ENCODE data around the gene CHAT.

CHAT gene

DNA sequence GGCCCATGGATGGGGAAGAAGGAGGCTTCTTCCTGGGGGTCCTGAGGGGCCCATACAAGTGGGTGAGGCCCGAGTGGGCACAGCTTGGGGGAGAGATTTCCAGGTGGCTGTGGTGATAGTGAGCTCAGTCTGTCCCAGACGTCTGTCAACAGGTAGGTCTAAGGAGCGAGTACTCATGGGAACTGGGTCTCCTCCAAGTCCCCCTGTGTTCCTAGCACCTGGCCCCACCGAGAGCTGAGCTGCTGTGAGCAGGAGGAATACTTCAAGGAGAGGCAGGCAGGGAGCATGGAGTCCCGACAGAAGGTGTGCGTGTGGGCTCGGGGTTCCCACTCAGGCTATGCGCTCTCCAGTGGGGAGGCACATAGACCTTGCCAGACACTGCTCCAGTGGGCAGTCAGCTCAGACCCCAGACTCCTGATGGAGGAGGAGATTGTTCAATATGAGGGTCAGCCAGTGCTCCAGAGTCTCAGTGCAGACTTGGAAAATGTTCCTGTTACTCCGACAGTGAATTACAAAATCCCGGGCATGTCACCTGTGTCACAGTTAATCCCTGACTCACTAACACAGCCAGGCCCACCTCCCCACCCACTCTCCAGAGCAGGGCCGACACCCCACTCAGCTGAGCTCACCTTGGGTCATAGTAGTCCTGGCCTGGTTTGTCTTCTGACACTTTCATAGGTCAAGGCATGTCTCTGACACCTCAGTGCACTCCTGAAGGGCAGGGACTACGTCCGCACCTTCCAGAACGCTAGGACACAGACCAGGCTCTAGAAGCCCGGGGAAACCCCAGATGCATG, 37.4 kb downstream of the CHAT start:
- H3K36me3 ChIP-seq (ENCODE audit: insufficient read depth, insufficient read length, low read length), result no peaks in the 10 kb centered on the region
- H3K27me3 ChIP-seq (ENCODE audit: insufficient read depth, insufficient read length), result peaks cover 14% of the 10 kb centered on the region
- TF ChIP-seq YY1 (IDR thresholded peaks at IDR 0.05; ENCODE audit: insufficient read depth, insufficient read length), result no peak
- no peak for TF ChIP-seq SUZ12 (IDR thresholded peaks at IDR 0.05; ENCODE audit: extremely low read depth, insufficient read depth, insufficient read length)
- no peak for TF ChIP-seq ZNF274 (IDR thresholded peaks at IDR 0.05; ENCODE audit: low read depth, low read length)
- no peaks in the 10 kb centered on the region for H3K9me3 ChIP-seq (ENCODE audit: insufficient read depth, low read length)
- H3K9ac ChIP-seq (ENCODE audit: insufficient read length, low read depth), result no peak overlapping the region
- no peak for DNase-seq (ENCODE audit: low read depth, low spot score)
- H3K4me3 ChIP-seq (ENCODE audit: insufficient read length, low read depth), result no peak overlapping the region
- H3K4me1 ChIP-seq (ENCODE audit: insufficient read depth, insufficient read length), result no peaks in the 10 kb centered on the region

DNA sequence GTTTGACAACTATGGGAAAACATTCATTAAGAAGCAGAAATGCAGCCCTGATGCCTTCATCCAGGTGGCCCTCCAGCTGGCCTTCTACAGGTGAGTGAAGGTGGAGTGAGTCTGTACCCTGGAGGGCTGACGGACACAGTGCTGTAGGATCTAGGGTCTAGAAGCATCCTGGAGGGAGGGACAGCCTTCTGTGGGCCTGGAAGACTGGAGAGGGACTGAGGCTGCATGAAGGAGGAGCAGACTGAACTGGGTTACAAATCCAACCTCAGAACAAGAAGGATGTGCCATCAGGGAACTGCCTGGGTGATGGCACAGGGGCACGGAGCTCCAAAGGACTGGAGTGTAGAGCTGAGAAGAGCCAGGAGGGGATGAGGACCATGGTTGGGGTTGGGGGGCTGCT, 38.1 kb downstream of the CHAT start:
- no peak for DNase-seq (ENCODE audit: low read depth, low spot score)
- no peak for TF ChIP-seq YY1 (IDR thresholded peaks at IDR 0.05; ENCODE audit: insufficient read depth, insufficient read length)
- no peak for TF ChIP-seq ZNF274 (IDR thresholded peaks at IDR 0.05; ENCODE audit: low read depth, low read length)
- TF ChIP-seq SUZ12 (IDR thresholded peaks at IDR 0.05; ENCODE audit: extremely low read depth, insufficient read depth, insufficient read length), result no peak

DNA sequence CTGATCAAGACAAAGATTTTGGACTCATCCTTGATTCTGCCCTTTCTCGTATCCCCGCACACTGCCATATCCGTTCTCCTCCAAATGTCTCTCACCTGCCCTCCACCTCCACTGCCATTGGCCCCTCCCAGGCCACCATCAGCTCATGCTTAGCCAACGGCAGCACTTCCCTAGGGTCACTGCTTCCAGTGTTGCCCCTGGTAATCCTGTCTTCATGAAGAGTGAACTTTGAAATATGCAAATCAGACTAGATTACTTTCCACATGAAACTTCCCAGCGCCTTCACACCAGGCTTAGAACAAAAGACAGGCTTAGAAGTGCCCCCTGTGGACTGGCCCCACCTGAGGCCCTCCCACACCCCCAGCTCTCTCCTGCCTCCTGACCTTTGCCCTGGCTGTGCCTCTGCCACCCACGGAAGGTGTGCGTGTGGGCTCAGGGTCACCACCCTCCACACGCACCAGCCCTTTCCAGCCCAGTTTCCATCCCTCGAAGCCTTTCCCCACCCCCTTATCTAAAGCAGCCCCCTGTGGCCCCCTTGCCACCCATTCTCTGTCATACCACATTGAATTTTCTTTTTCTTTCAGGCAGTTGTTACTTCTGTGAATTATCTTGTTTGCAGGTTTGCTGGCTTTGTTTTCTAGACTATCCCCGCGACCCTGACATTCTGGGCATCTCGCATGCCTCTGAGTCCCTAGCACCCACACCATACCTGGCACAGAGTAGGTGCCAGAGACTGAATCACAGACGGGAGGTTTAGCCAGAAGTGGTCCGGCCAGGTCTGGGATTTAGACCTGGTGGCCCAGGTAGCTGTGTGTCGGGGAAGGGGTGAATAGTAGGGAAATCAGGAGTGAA, 38.8 kb downstream of the CHAT start:
- no peak for TF ChIP-seq YY1 (IDR thresholded peaks at IDR 0.05; ENCODE audit: insufficient read depth, insufficient read length)
- no peak for TF ChIP-seq SUZ12 (IDR thresholded peaks at IDR 0.05; ENCODE audit: extremely low read depth, insufficient read depth, insufficient read length)
- no peak for TF ChIP-seq ZNF274 (IDR thresholded peaks at IDR 0.05; ENCODE audit: low read depth, low read length)
- Histone ChIP-seq H3K9ac (ENCODE audit: insufficient read length, low read depth) (no peak overlapping the region), H3K27me3 (ENCODE audit: insufficient read depth, insufficient read length) (peaks cover 14% of the 10 kb centered on the region), H3K4me3 (ENCODE audit: insufficient read length, low read depth) (no peak overlapping the region), H3K9me3 (ENCODE audit: insufficient read depth, low read length) (no peaks in the 10 kb centered on the region), H3K4me1 (ENCODE audit: insufficient read depth, insufficient read length) (no peaks in the 10 kb centered on the region), H3K36me3 (ENCODE audit: insufficient read depth, insufficient read length, low read length) (no peaks in the 10 kb centered on the region)
- DNase-seq (ENCODE audit: low read depth, low spot score), result no peak

More for the DNA sequence above, 38.1 kb downstream of the CHAT start:
- H3K4me3 ChIP-seq (ENCODE audit: insufficient read length, low read depth), result no peak overlapping the region
- H3K36me3 ChIP-seq (ENCODE audit: insufficient read depth, insufficient read length, low read length), result no peaks in the 10 kb centered on the region
- H3K27me3 ChIP-seq (ENCODE audit: insufficient read depth, insufficient read length), result peaks cover 14% of the 10 kb centered on the region
- no peaks in the 10 kb centered on the region for H3K9me3 ChIP-seq (ENCODE audit: insufficient read depth, low read length)
- no peak overlapping the region for H3K9ac ChIP-seq (ENCODE audit: insufficient read length, low read depth)
- no peaks in the 10 kb centered on the region for H3K4me1 ChIP-seq (ENCODE audit: insufficient read depth, insufficient read length)

DNA sequence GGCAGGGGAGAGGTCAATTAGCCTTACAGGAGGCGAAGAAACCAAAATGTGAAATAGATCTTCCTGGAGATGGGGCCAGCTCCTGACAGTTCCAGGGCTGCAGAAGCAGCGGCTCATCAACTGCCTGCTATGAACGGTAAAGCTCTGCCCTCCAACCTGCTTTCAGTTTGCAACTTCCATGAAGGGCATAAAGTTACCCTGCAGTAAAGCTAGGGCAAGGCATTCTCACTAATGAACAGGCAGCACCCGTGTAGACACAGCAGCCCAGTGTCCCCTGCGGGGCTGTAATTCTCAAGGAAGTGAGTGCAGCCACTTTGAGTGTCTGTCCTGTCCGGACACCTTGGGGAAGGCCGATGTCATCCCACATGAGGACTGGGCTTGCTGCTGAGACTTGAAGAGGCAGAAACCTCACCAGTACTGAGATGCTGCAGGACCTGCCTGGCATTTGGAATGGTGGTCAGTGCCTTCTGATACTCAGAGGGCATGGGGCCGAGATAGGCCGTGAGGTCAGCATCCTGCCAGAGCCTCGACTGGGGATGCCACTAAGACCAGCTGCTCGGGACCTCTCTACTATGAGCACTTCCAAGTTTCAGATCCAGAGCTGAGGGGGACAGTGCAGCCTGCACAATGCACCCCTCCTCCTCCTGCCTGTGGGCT, 39.6 kb downstream of the CHAT start:
- no peak for DNase-seq (ENCODE audit: low read depth, low spot score)
- H3K9me3 ChIP-seq (ENCODE audit: insufficient read depth, low read length), result 0 out of 2 replicates have a peak, but pooled peaks cover under 1% of the 10 kb centered on the region

DNA sequence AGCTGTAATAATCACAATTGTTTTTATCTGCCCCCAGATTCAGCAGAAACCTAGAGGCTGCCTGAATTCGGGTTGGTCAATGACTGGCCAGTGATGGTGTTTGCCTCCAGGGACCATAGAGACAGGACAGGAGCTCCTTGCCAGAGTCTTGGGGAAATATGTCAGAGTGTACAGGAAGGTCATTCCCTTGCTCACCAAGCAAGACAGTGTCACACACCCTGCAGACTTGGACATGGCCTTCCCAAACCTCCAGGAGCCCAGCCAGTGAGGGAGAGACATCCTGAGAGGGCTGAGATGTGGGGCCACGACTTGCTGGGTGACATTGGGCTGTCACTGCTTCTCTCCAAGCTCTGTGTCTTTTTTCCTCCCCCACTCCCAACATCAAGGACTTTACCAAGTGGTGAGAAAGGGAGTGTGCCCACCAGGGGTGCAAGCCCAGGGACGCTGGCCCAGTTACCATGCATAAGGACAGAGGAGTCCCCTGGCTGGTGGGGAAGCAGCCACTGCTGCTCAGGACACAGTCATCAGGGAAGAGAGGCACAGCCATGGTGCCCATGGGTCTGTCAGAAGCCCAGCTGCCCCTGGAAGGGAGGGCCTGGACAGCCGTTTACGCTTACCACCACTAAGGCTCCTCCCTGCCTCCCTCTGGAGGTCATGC, 40.3 kb downstream of the CHAT start:
- Histone ChIP-seq H3K4me1 (ENCODE audit: insufficient read depth, insufficient read length) (no peaks in the 10 kb centered on the region), H3K27me3 (ENCODE audit: insufficient read depth, insufficient read length) (peaks cover 7% of the 10 kb centered on the region), H3K9me3 (ENCODE audit: insufficient read depth, low read length) (peaks cover 8% of the 10 kb centered on the region), H3K4me3 (ENCODE audit: insufficient read length, low read depth) (no peak overlapping the region), H3K36me3 (ENCODE audit: insufficient read depth, insufficient read length, low read length) (no peaks in the 10 kb centered on the region), H3K9ac (ENCODE audit: insufficient read length, low read depth) (no peak overlapping the region)
- TF ChIP-seq YY1 (IDR thresholded peaks at IDR 0.05; ENCODE audit: insufficient read depth, insufficient read length) (no peak), SUZ12 (IDR thresholded peaks at IDR 0.05; ENCODE audit: extremely low read depth, insufficient read depth, insufficient read length) (no peak), ZNF274 (IDR thresholded peaks at IDR 0.05; ENCODE audit: low read depth, low read length) (no peak)
- no peak for DNase-seq (ENCODE audit: low read depth, low spot score)

More for the DNA sequence above, 39.6 kb downstream of the CHAT start:
- Histone ChIP-seq H3K4me1 (ENCODE audit: insufficient read depth, insufficient read length) (no peaks in the 10 kb centered on the region), H3K36me3 (ENCODE audit: insufficient read depth, insufficient read length, low read length) (no peaks in the 10 kb centered on the region), H3K27me3 (ENCODE audit: insufficient read depth, insufficient read length) (peaks cover 10% of the 10 kb centered on the region), H3K9ac (ENCODE audit: insufficient read length, low read depth) (no peak overlapping the region), H3K4me3 (ENCODE audit: insufficient read length, low read depth) (no peak overlapping the region)
- TF ChIP-seq ZNF274 (IDR thresholded peaks at IDR 0.05; ENCODE audit: low read depth, low read length) (no peak), SUZ12 (IDR thresholded peaks at IDR 0.05; ENCODE audit: extremely low read depth, insufficient read depth, insufficient read length) (no peak), YY1 (IDR thresholded peaks at IDR 0.05; ENCODE audit: insufficient read depth, insufficient read length) (no peak)

- Histone ChIP-seq H3K9ac (ENCODE audit: insufficient read length, low read depth) (no peak overlapping the region), H3K4me1 (ENCODE audit: insufficient read depth, insufficient read length) (no peaks in the 10 kb centered on the region), H3K36me3 (ENCODE audit: insufficient read depth, insufficient read length, low read length) (no peaks in the 10 kb centered on the region), H3K4me3 (ENCODE audit: insufficient read length, low read depth) (no peak overlapping the region), H3K9me3 (ENCODE audit: insufficient read depth, low read length) (peaks cover 12% of the 10 kb centered on the region), H3K27me3 (ENCODE audit: insufficient read depth, insufficient read length) (peaks cover 13% of the 10 kb centered on the region)
- DNase-seq (ENCODE audit: low read depth, low spot score), result no peak
- no peak for TF ChIP-seq SUZ12 (IDR thresholded peaks at IDR 0.05; ENCODE audit: extremely low read depth, insufficient read depth, insufficient read length)
- no peak for TF ChIP-seq ZNF274 (IDR thresholded peaks at IDR 0.05; ENCODE audit: low read depth, low read length)
- TF ChIP-seq YY1 (IDR thresholded peaks at IDR 0.05; ENCODE audit: insufficient read depth, insufficient read length), result no peak
Observed at GRCh38 chr10:49655099-49655498, 41.3 kb downstream of the CHAT start.
